ENCODE measurements around the gene DAZAP1.

Gene DAZAP1

GRCh38 chr19:1407528-1408299 is at the start of gene DAZAP1:
Gene DAZAP1, plus strand, starts transcription at chr19:1407586. Its CDS starts 188 bp downstream, at chr19:1407774.
- peak in 1 of 2 donors; percentile 43 for DNase-seq

- DNase-seq = no peak
These were observed 47.1 kb upstream of the DAZAP1 start for GRCh38 chr19:1360126-1360817.

GRCh38 chr19:1360818-1361461 is 46.4 kb upstream of the DAZAP1 start:
- DNase-seq = no peak

- DNase-seq = no peak
These were observed 45.6 kb upstream of the DAZAP1 start for GRCh38 chr19:1361601-1362386.

- DNase-seq = no peak
These were observed 44.8 kb upstream of the DAZAP1 start for GRCh38 chr19:1362387-1363257.

GRCh38 chr19:1363599-1363998 is 43.8 kb upstream of the DAZAP1 start:
- DNase-seq = peak; percentile 39 to 54

GRCh38 chr19:1364070-1364704 is 43.2 kb upstream of the DAZAP1 start:
- DNase-seq = no peak

GRCh38 chr19:1365319-1366269 is 41.8 kb upstream of the DAZAP1 start:
- no peak for DNase-seq

GRCh38 chr19:1366296-1366695 is 41.1 kb upstream of the DAZAP1 start:
- no peak for DNase-seq

- DNase-seq = no peak
These were observed 40.2 kb upstream of the DAZAP1 start for GRCh38 chr19:1366899-1367870.

- DNase-seq = no peak
These were observed 38.1 kb upstream of the DAZAP1 start for GRCh38 chr19:1369214-1369805.

- DNase-seq = no peak
These were observed 36.6 kb upstream of the DAZAP1 start for GRCh38 chr19:1370579-1371361.

GRCh38 chr19:1373042-1373533 is 34.3 kb upstream of the DAZAP1 start:
- DNase-seq = no peak

- no peak for DNase-seq
These were observed 33.7 kb upstream of the DAZAP1 start for GRCh38 chr19:1373534-1374249.

GRCh38 chr19:1374250-1374577 is 33.2 kb upstream of the DAZAP1 start:
- no peak for DNase-seq

GRCh38 chr19:1376415-1376805 is 31.0 kb upstream of the DAZAP1 start:
- no peak for DNase-seq

Measured in CD4-positive, alpha-beta T cell treated with Interleukin-4 for 1 hour (primary cell).